Epithelial cell of prostate (primary cell): ENCODE data around the gene CDH15.

Experiments
- DNase-seq: peaks from one replicate; pipeline ENCODE4 v3.0.0-alpha.2; 2011; ENCODE audit warnings: low read depth, low spot score
- H3K27ac ChIP-seq: fragments of 450-650 bp; 2 replicates; pipeline ENCODE4 v1.5.1; 2017; ENCODE audit warnings: mild to moderate bottlenecking

CDH15 gene

GRCh38 chr16:89195521-89196171, 24.1 kb downstream of the CDH15 start:
- no peak overlapping the region for H3K27ac ChIP-seq
- DNase-seq = no peak

- no peak overlapping the region for H3K27ac ChIP-seq
- no peak for DNase-seq
Observed at GRCh38 chr16:89197033-89197632, 25.6 kb downstream of the CDH15 start.

- no peak overlapping the region for H3K27ac ChIP-seq
- no peak for DNase-seq
Observed at GRCh38 chr16:89197633-89198416, 26.3 kb downstream of the CDH15 start.

GRCh38 chr16:89198417-89199240, 27.1 kb downstream of the CDH15 start:
- DNase-seq = no peak
- no peak overlapping the region for H3K27ac ChIP-seq

- no peak for DNase-seq
- H3K27ac ChIP-seq = no peak overlapping the region
Observed at GRCh38 chr16:89199241-89200123, 27.9 kb downstream of the CDH15 start.

- no peak within 1 kb of the TSS for H3K27ac ChIP-seq
- DNase-seq = no peak
Observed at GRCh38 chr16:89200124-89200849, 28.7 kb downstream of the CDH15 start, which contains the start of gene SLC22A31. TSS of gene SLC22A31 (minus strand) at chr16:89200537. CDS start at chr16:89200501, 36 bp downstream.

- H3K27ac ChIP-seq = no peak overlapping the region
- no peak for DNase-seq
Observed at GRCh38 chr16:89200850-89201411, 29.4 kb downstream of the CDH15 start.

- no peak overlapping the region for H3K27ac ChIP-seq
- no peak for DNase-seq
Observed at GRCh38 chr16:89201439-89202377, 30.2 kb downstream of the CDH15 start.

- no peak overlapping the region for H3K27ac ChIP-seq
- DNase-seq = no peak
Observed at GRCh38 chr16:89202422-89203215, 31.1 kb downstream of the CDH15 start.

- DNase-seq = no peak
- no peak overlapping the region for H3K27ac ChIP-seq
Observed at GRCh38 chr16:89207993-89208392, 36.4 kb downstream of the CDH15 start.

GRCh38 chr16:89209522-89210044, 38.0 kb downstream of the CDH15 start:
- DNase-seq = no peak
- H3K27ac ChIP-seq = no peak overlapping the region

- no peak overlapping the region for H3K27ac ChIP-seq
- DNase-seq = no peak
Observed at GRCh38 chr16:89210165-89210903, 38.8 kb downstream of the CDH15 start.

GRCh38 chr16:89210904-89211515, 39.5 kb downstream of the CDH15 start:
- DNase-seq = no peak
- no peak overlapping the region for H3K27ac ChIP-seq

GRCh38 chr16:89216315-89217137, 45.0 kb downstream of the CDH15 start:
- H3K27ac ChIP-seq = peak overlapping the region; percentile 87
- DNase-seq = peak; percentile 2

- peak overlapping the region; percentile 87 for H3K27ac ChIP-seq
- DNase-seq = no peak
Observed at GRCh38 chr16:89217138-89217387, 45.5 kb downstream of the CDH15 start.
